Common myeloid progenitor, CD34-positive (primary cell): Measurements from ENCODE around the gene TAF11L2.
"Not testable (repeated sequence)": the region's sequence is repeated elsewhere in the genome, so short reads cannot be mapped to it uniquely, and the experiment has no call there.

Source experiments
- CTCF ChIA-PET: fragments of 350-600 bp; sonication (Branson Sonifier 250); formaldehyde crosslinking; loops from one replicate; lab custom pipeline; 2021; ENCODE audit warnings: antibody characterized with exemption; lab: Charles Lee
- POLR2A ChIA-PET: fragments of 350-600 bp; sonication (Branson Sonifier 250); formaldehyde crosslinking; loops from one replicate; lab custom pipeline; 2021; ENCODE audit warnings: antibody characterized with exemption; lab: Charles Lee
- DNase-seq, 3 donors: peaks; one replicate each; pipeline versions ENCODE4 v3.0.0 to v3.0.0-alpha.2; 2013
- H3K27ac ChIP-seq, 2 experiments: 1 replicate in 1 of 2; 2 replicates in 1 of 2; pipeline ENCODE4 v1.7.0; 2013; ENCODE audit warnings: inconsistent platforms in 2 of 2, low read length in 2 of 2, mild to moderate bottlenecking in 2 of 2, low read depth in 1 of 2, moderate library complexity in 1 of 2; ENCODE audit not compliant: severe bottlenecking in 2 of 2, insufficient read depth in 1 of 2, poor library complexity in 1 of 2
- H3K27me3 ChIP-seq, 5 experiments: replicated peaks in 2 of 5; 1 replicate in 3 of 5; 2 replicates in 2 of 5; pipeline versions ENCODE4 v1.6.1 to v1.7.0; 2013; ENCODE audit warnings: low read length in 4 of 5, mild to moderate bottlenecking in 2 of 5, moderate library complexity in 2 of 5, inconsistent platforms in 1 of 5; ENCODE audit not compliant: insufficient read depth in 5 of 5, control insufficient read depth in 4 of 5
- H3K36me3 ChIP-seq, 4 experiments: 1 replicate in 2 of 4; 2 replicates in 2 of 4; pipeline versions ENCODE4 v1.6.1 to v1.7.0; 2013; ENCODE audit warnings: low read length in 3 of 4, control low read depth in 1 of 4, mild to moderate bottlenecking in 1 of 4; ENCODE audit not compliant: control insufficient read depth in 4 of 4, insufficient read depth in 4 of 4
- H3K4me1 ChIP-seq, 4 experiments: 1 replicate in 3 of 4; 2 replicates in 1 of 4; pipeline versions ENCODE4 v1.6.1 to v1.7.1; 2013; ENCODE audit warnings: low read length in 3 of 4, mild to moderate bottlenecking in 3 of 4, control low read depth in 1 of 4, inconsistent platforms in 1 of 4, moderate library complexity in 1 of 4; ENCODE audit not compliant: control insufficient read depth in 4 of 4, insufficient read depth in 4 of 4; ENCODE audit errors: control extremely low read depth in 1 of 4
- H3K4me3 ChIP-seq, 7 experiments: 1 replicate in 4 of 7; 2 replicates in 3 of 7; pipeline versions ENCODE4 v1.5.1 to v1.7.0; 2013; ENCODE audit warnings: mild to moderate bottlenecking in 7 of 7, low read length in 6 of 7, moderate library complexity in 6 of 7, inconsistent platforms in 2 of 7, low read depth in 2 of 7, control low read depth in 1 of 7; ENCODE audit not compliant: insufficient read depth in 4 of 7, control insufficient read depth in 1 of 7; ENCODE audit errors: extremely low read depth in 1 of 7
- H3K9me3 ChIP-seq, 5 experiments: 1 replicate in 4 of 5; 2 replicates in 1 of 5; pipeline versions ENCODE4 v1.6.1 to v1.7.1; 2013; ENCODE audit warnings: low read length in 4 of 5, mild to moderate bottlenecking in 2 of 5, inconsistent platforms in 1 of 5, low read depth in 1 of 5, moderate library complexity in 1 of 5; ENCODE audit not compliant: control insufficient read depth in 4 of 5, insufficient read depth in 2 of 5; ENCODE audit errors: control extremely low read depth in 1 of 5
- WGBS: methylation state at CpG from one replicate; pipeline ENCODE4 v1.1.5; 2013; ENCODE audit not compliant: insufficient coverage; 5-methylcytosine and 5-hydroxymethylcytosine counted together

The TAF11L2 gene

DNA sequence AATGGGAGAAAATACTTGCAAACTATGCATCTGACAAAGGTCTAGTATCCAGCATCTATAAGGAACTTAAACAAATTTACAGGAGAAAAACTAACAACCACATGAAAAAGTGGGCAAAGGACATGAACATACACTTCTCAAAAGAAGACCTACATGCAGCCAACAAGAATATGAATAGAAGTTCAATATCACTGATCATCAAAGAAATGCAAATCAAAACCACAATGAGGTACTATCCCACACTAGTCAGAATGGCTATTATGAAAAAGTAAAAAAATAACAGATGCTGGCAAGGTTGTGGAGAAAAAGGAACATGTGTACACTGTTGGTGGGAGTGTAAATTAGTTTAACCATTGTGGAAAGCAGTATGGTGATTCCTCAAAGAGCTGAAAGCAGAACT lies 23.0 kb upstream of the TAF11L2 start:
- CTCF ChIA-PET, POLR2A ChIA-PET, H3K4me1 ChIP-seq, H3K4me3 ChIP-seq, H3K27me3 ChIP-seq, H3K9me3 ChIP-seq, H3K36me3 ChIP-seq, DNase-seq, H3K27ac ChIP-seq: not testable (repeated sequence)

DNA sequence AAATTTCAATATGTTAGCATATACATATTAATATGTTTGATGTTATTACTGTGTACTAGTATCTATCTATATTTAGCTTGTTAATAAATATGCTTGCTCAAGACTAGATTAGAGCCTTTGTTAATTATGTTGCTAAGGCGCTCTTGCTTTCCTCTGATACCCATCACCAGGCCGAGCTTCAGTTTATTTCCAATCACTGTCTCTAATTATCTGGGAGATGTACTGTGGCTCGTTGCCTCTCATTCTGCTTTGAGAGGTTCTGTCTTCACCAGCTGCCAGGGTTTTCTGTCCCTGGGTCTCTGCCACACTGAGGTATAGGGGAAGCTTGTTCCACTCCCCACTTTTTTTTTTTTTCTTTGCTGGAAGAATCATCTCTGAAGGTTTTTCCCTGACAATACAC lies 21.0 kb upstream of the TAF11L2 start:
- POLR2A ChIA-PET, result no interaction called here
- Histone ChIP-seq H3K27me3 (no peaks in the 10 kb centered on the region), H3K27ac (no peak overlapping the region), H3K4me1 (no peaks in the 10 kb centered on the region), H3K9me3 (no peaks in the 10 kb centered on the region), H3K36me3 (no peaks in the 10 kb centered on the region), H3K4me3 (no peak overlapping the region)
- no peak for DNase-seq
- WGBS, result 100% methylated on average over 1 of the region's 3 CpGs
- CTCF ChIA-PET, result no interaction called here

DNA sequence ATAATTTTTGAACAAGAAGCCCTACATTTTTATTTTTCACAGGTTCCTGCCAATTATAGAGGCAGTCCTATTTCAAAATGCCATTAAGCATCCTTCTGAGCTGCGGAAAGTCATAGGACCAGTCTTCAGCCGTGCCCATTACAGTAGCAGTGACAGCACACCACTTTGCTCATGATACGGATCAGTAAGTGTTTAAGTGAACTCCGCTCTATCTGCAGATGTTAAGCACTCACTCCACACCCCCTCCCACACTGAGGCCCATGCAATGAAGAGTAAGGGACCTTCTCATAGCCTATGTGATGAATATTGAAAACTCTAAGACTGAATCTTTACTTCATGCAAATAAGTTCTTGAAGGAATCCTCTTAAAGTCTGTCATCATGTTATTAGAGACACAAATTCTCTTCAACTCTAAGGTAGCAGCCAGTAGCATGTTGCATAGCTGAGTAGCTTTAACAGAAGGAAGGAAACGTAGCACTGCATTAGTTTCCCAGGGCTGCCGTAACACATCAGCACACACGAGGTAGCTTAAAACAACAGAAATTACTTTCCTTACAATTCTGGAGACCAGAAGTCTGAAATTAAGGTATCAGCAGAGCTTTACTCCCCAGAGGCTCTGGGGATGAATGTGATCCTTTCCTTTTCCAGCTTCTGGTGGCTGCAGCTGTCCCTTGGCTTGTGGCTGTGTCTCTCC lies 20.3 kb upstream of the TAF11L2 start:
- no peaks in the 10 kb centered on the region for H3K27me3 ChIP-seq
- no peaks in the 10 kb centered on the region for H3K9me3 ChIP-seq
- H3K4me3 ChIP-seq, result no peak overlapping the region
- CTCF ChIA-PET, result no interaction called here
- no peaks in the 10 kb centered on the region for H3K36me3 ChIP-seq
- DNase-seq, result no peak
- WGBS, result 85% methylated on average over 3 of the region's 7 CpGs
- no peak overlapping the region for H3K27ac ChIP-seq
- H3K4me1 ChIP-seq, result no peaks in the 10 kb centered on the region
- POLR2A ChIA-PET, result no interaction called here

DNA sequence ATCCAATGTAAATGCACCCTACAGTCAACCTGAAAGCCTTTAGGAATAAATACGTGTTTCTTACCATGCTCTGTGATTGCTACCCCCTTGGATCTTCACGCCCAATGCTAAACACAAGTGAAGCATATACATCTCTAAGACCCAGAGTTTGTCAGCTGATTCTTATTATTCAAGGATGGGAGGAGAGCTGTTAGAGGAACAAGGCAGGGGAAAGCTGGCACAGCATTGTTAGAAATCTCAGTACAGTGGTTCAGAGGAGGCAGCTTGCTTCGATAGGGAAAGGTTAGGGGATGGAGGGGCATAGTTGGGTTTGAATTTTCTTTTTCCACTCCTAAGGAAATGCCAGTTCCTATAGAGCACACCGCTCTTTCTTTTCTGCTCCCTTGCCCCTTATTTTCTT lies 16.7 kb upstream of the TAF11L2 start:
- Histone ChIP-seq H3K27me3 (no peaks in the 10 kb centered on the region), H3K4me1 (no peaks in the 10 kb centered on the region), H3K36me3 (no peaks in the 10 kb centered on the region), H3K27ac (no peak overlapping the region), H3K4me3 (no peak overlapping the region), H3K9me3 (no peaks in the 10 kb centered on the region)
- POLR2A ChIA-PET, result no interaction called here
- DNase-seq, result no peak
- CTCF ChIA-PET, result no interaction called here
- WGBS, result 100% methylated on average over 1 of the region's 4 CpGs

DNA sequence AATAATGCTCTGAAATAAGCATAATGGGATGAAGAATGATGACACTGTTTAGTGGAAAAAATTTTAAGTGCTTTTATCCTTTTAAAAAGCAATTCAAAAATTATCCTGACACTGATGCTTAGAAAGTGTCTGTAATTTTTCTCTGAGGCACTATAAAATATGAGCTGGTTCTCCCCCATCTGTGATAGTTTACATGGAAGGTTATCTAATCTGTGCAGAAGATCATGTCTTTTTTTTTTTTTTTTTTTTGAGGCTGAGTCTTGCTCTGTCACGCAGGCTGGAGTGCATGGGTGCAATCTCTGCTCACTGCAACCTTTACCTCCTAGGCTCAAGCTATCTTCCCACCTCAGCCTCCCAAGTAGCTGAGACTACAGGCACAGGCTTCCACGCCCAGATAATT lies 15.2 kb upstream of the TAF11L2 start:
- CTCF ChIA-PET, result no interaction called here
- peak in 1 of 3 donors; percentile 0 for DNase-seq
- WGBS, result 100% methylated on average over 1 of the region's 2 CpGs
- no peaks in the 10 kb centered on the region for H3K27me3 ChIP-seq
- no peaks in the 10 kb centered on the region for H3K4me1 ChIP-seq
- POLR2A ChIA-PET, result no interaction called here
- no peaks in the 10 kb centered on the region for H3K9me3 ChIP-seq
- H3K36me3 ChIP-seq, result no peaks in the 10 kb centered on the region
- no peak overlapping the region for H3K27ac ChIP-seq
- H3K4me3 ChIP-seq, result no peak overlapping the region

DNA sequence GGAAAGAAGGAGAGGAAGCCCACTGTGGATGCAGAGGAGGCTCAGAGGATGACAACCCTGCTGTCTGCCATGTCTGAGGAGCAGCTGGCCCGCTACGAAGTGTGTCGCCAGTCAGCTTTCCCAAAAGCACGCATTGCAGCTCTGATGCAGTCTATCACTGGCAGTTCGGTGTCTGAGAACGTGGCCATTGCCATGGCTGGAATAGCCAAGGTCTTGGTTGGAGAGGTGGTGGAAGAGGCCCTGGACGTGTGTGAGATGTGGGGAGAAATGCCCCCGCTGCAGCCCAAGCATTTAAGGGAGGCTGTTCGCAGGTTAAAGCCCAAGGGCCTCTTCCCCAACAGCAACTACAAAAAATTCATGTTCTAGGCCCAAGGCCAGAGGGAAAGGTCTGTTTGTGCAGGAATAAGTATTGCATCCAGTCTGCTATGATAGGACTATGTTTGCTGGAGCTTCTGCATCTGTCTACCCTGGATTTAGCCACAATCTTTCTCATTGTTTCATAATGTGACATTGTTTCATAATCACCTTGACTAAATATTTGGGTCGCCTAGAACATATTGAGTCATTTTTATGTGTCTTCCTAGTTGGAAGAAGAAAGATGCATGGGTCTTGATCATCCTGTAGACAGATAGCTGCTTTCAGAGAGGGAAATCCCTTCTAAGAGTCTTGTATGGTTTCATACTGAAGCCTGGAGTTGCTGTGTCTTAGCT lies 11.4 kb upstream of the TAF11L2 start:
- H3K4me1 ChIP-seq, CTCF ChIA-PET, H3K4me3 ChIP-seq, H3K9me3 ChIP-seq, H3K36me3 ChIP-seq, H3K27me3 ChIP-seq, DNase-seq, H3K27ac ChIP-seq: not testable (repeated sequence)
- POLR2A ChIA-PET, result interaction anchor here (0.6 kb wide), 1 partner anchor 665 kb away, joined by 3 read pairs; no protein-coding TSS in a partner anchor
- 95% methylated on average over 7 of the region's 10 CpGs for WGBS

DNA sequence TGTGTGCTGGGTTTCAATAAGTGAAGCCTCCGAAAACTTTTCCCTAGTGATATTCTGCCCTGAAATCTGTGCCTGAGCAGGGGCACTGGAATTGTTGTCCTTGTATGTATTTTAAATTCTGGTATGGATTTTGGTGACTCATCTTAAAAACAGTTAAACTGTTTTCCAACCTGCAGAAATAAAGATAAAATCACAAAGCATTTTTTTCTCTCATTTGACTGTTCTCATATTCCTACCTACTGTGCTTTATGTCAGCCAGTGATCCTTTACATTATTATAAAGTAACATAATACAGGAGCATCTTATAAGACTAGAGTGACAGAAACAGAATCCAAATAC lies 10.9 kb upstream of the TAF11L2 start:
- H3K27ac ChIP-seq, result no peak overlapping the region
- no peak for DNase-seq
- H3K36me3 ChIP-seq, result no peaks in the 10 kb centered on the region
- no peaks in the 10 kb centered on the region for H3K4me1 ChIP-seq
- no peaks in the 10 kb centered on the region for H3K27me3 ChIP-seq
- ChIA-PET POLR2A (no interaction called here), CTCF (no interaction called here)
- H3K4me3 ChIP-seq, result no peak overlapping the region
- WGBS, result no CpG with 5 or more reads among the region's 1 CpG
- H3K9me3 ChIP-seq, result peaks cover 0 to 3% (median 0%) of the 10 kb centered on the region in 5 experiments
